SH-SY5Y (cell line): ENCODE results near the gene RBM19.

Source experiments
- GATA2 ChIP-seq: IDR thresholded peaks from 2 replicates; pipeline ENCODE4 v1.6.1; 2011; ENCODE audit warnings: mild to moderate bottlenecking, low read depth, low read length
- GATA3 ChIP-seq: IDR thresholded peaks from 2 replicates; pipeline ENCODE4 v1.6.1; 2011; ENCODE audit warnings: low read depth, mild to moderate bottlenecking, low read length, moderate library complexity

DNA sequence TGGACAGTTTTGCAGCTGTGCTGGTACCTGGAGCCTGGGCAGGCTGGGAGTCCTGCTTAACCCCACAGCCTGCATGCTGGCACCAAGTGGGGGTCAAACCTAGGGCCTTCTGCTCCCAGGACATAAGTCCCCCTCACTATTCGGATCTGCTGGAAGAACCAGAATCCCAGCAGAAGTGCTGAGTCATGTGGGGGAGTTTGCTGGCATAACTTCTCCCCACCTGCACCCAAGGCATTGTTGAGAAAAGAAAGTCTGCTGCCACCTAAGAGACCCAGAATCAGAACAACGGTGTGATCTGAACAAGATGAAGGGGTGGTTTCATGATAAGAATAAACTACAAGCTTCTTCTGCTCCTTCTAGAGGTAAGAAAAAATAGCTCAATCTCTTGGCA, 102.7 kb downstream of the RBM19 start:
- TF ChIP-seq GATA2 (no peak), GATA3 (no peak)
